ENCODE data around the gene MMP17.

DNA sequence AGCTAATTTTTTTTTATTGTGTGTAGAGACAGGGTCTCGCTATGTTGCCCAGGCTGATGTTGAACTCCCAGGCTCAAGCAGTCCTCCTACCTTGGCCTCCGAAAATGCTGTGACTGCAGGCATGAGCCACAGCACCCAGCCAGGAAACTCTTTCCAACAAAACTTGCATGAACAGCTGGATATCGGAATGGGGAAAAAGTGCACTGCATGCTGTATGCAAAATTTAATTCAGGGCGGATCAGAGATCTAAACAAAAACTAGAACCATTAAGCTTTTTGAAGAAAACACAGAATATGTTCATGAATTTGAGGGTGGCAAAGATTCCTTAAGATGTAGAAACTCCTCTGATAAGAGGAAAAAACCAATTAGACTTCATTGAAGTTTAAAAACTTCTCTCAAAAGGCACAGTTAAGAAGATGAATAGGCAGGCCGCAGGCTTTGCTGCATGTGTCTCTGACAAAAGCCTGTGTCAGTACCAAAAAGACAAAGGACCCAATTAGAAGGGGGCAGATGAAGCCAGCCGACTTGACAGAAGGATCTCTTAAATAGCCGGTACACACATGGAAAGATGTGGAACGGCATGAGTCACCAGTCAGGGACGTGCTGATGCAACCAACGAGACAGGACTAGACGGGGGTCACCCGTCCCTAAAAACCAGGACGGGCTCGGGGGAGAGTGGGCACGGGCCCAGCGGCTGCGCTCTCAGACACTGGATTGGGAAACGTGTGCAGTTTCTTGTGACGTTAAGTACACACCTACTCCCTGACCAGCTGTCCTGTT, 34.8 kb upstream of the MMP17 start:
- TF ChIP-seq, protein P1, sequence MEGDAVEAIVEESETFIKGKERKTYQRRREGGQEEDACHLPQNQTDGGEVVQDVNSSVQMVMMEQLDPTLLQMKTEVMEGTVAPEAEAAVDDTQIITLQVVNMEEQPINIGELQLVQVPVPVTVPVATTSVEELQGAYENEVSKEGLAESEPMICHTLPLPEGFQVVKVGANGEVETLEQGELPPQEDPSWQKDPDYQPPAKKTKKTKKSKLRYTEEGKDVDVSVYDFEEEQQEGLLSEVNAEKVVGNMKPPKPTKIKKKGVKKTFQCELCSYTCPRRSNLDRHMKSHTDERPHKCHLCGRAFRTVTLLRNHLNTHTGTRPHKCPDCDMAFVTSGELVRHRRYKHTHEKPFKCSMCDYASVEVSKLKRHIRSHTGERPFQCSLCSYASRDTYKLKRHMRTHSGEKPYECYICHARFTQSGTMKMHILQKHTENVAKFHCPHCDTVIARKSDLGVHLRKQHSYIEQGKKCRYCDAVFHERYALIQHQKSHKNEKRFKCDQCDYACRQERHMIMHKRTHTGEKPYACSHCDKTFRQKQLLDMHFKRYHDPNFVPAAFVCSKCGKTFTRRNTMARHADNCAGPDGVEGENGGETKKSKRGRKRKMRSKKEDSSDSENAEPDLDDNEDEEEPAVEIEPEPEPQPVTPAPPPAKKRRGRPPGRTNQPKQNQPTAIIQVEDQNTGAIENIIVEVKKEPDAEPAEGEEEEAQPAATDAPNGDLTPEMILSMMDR (IDR thresholded peaks at IDR 0.05) = no peak
- TF ChIP-seq EZH2 (IDR thresholded peaks at IDR 0.05; ENCODE audit: borderline replicate concordance, insufficient read depth, low read depth, low read length, poor library complexity, severe bottlenecking) = no peak
